Keratinocyte (primary cell): Measurements from ENCODE around the gene MYCL. TPM values are rescaled to one million over a fixed set of nuclear protein-coding genes. Genes with fewer than 3 reads are reported as not detected.

Experiments
- DNase-seq: peaks from one replicate; pipeline ENCODE4 v3.0.0-alpha.2; 2011; ENCODE audit warnings: low read depth, missing footprints, low spot score
- FAIRE-seq: peaks from 2 replicates; lab custom pipeline; 2011; peaks lifted over from hg19 to GRCh38; lab: Jason Lieb, UNC
- H2AFZ ChIP-seq: 2 replicates; pipeline ENCODE4 v1.6.0; 2012; ENCODE audit warnings: low read length, control low read depth, inconsistent platforms; ENCODE audit not compliant: control insufficient read depth
- H3K27ac ChIP-seq: 2 replicates; pipeline ENCODE4 v1.5.1; 2011; ENCODE audit warnings: low read length; ENCODE audit not compliant: control insufficient read depth, insufficient read depth
- H3K27me3 ChIP-seq: 3 replicates; pipeline ENCODE4 v1.6.0; 2011; ENCODE audit warnings: low read length; ENCODE audit not compliant: control insufficient read depth, insufficient read depth; ENCODE audit errors: extremely low read depth
- H3K36me3 ChIP-seq, 2 experiments: 2 replicates in 1 of 2; 3 replicates in 1 of 2; pipeline ENCODE4 v1.5.1; 2011; ENCODE audit warnings: low read length in 2 of 2, mild to moderate bottlenecking in 1 of 2; ENCODE audit not compliant: control insufficient read depth in 2 of 2, insufficient read depth in 2 of 2; ENCODE audit errors: extremely low read depth in 1 of 2
- H3K4me1 ChIP-seq: 3 replicates; pipeline ENCODE4 v1.5.1; 2011; ENCODE audit warnings: low read length; ENCODE audit not compliant: control insufficient read depth, insufficient read depth; ENCODE audit errors: extremely low read depth
- H3K4me2 ChIP-seq: 3 replicates; pipeline ENCODE4 v1.6.0; 2011; ENCODE audit warnings: low read depth, low read length; ENCODE audit not compliant: control insufficient read depth, insufficient read depth; ENCODE audit errors: extremely low read depth
- H3K4me3 ChIP-seq, 3 experiments: fragments of 200-600 bp in 1 of 3; sonication (generic) in 1 of 3; 2 replicates in 2 of 3; 3 replicates in 1 of 3; pipeline ENCODE4 v1.5.1; 2011 to 2016; ENCODE audit warnings: low read length in 3 of 3, mild to moderate bottlenecking in 3 of 3, control low read depth in 2 of 3, inconsistent platforms in 1 of 3, low read depth in 1 of 3, mixed read lengths in 1 of 3, mixed run types in 1 of 3, moderate library complexity in 1 of 3; ENCODE audit not compliant: control insufficient read depth in 2 of 3, insufficient read depth in 2 of 3; ENCODE audit errors: extremely low read depth in 1 of 3
- H3K79me2 ChIP-seq: 2 replicates; pipeline ENCODE4 v1.6.0; 2012; ENCODE audit warnings: low read length; ENCODE audit not compliant: control insufficient read depth, insufficient read depth
- H3K9ac ChIP-seq: 3 replicates; pipeline ENCODE4 v1.6.0; 2011; ENCODE audit warnings: low read length; ENCODE audit not compliant: control insufficient read depth, insufficient read depth; ENCODE audit errors: extremely low read depth
- H3K9me1 ChIP-seq: 3 replicates; pipeline ENCODE4 v1.6.0; 2011; ENCODE audit warnings: low read length; ENCODE audit not compliant: control insufficient read depth, insufficient read depth; ENCODE audit errors: extremely low read depth
- H3K9me3 ChIP-seq: 2 replicates; pipeline ENCODE4 v1.5.1; 2012; ENCODE audit warnings: low read depth, low read length; ENCODE audit not compliant: control insufficient read depth
- H4K20me1 ChIP-seq: 3 replicates; pipeline ENCODE4 v1.6.0; 2011; ENCODE audit warnings: low read length; ENCODE audit not compliant: control insufficient read depth, insufficient read depth; ENCODE audit errors: extremely low read depth
- CTCF ChIP-seq, 3 experiments: IDR thresholded peaks in 1 of 3; conservative IDR thresholded peaks in 1 of 3; optimal IDR thresholded peaks in 1 of 3; 2 replicates in 2 of 3; 3 replicates in 1 of 3; pipeline versions ENCODE3 to v1.5.1; 2011; ENCODE audit warnings: low read length in 3 of 3, mild to moderate bottlenecking in 3 of 3, moderate library complexity in 2 of 3, control low read depth in 1 of 3, inconsistent platforms in 1 of 3; ENCODE audit not compliant: insufficient read depth in 2 of 3; ENCODE audit errors: extremely low read depth in 1 of 3
- EZH2 ChIP-seq: IDR thresholded peaks from one replicate; pipeline ENCODE4 v1.6.1; 2012; ENCODE audit warnings: inconsistent platforms, mild to moderate bottlenecking, low read length, moderate library complexity
- dilution Hi-C: fragments of 300-500 bp; cut with MboI; formaldehyde crosslinking; loops from one replicate; pipeline ENCODE4 v1.7.0; 2020; ENCODE audit warnings: low sequenced_read_pairs; ENCODE audit not compliant: extremely low pct_ligation_motif_present
- polyA plus RNA-seq, 5 experiments: library from polyadenylated mRNA; depleted of rRNA in 3 of 5; stranded (reverse) in 3 of 5; stranded (forward) in 1 of 5; unstranded in 1 of 5; fragments of >200 nt; gene quantifications; 1 replicate in 1 of 5; 2 replicates in 3 of 5; 3 replicates in 1 of 5; pipeline versions ENCODE4 v1.2.1 to v1.2.3, GENCODE V29; 2011 to 2012; ENCODE audit warnings: missing spikeins in 2 of 5, low read depth in 1 of 5, low replicate concordance in 1 of 5

MYCL gene
- polyA plus RNA-seq, 1 donor (not counting 4 experiments of a cell fraction or from before 2014, with no cell fraction given): 5.4 TPM

GRCh38 chr1:39940980-39941871, 39.5 kb upstream of the MYCL start:
- H2AFZ ChIP-seq: no peak overlapping the region
- peaks cover 42% of the 10 kb centered on the region for H3K4me1 ChIP-seq
- FAIRE-seq (peak; percentile 23), DNase-seq (no peak)
- no peak overlapping the region for H3K4me3 ChIP-seq
- H3K9ac ChIP-seq: no peak overlapping the region
- H3K79me2 ChIP-seq: no peaks in the 10 kb centered on the region
- H3K36me3 ChIP-seq: no peaks in the 10 kb centered on the region
- no peaks in the 10 kb centered on the region for H3K9me3 ChIP-seq
- no peak overlapping the region for H3K4me2 ChIP-seq
- TF ChIP-seq CTCF (optimal IDR thresholded peaks at IDR 0.05 in 1 of 3, IDR thresholded peaks at IDR 0.05 in 1 of 3, conservative IDR thresholded peaks at IDR 0.05 in 1 of 3; ENCODE audit: extremely low read depth in 1 of 3, insufficient read depth in 2 of 3, low read length in 3 of 3): no peak
- TF ChIP-seq EZH2: no peak
- H3K27me3 ChIP-seq: no peaks in the 10 kb centered on the region
- H3K9me1 ChIP-seq: no peaks in the 10 kb centered on the region
- dilution Hi-C loops: no loop called here
- no peaks in the 10 kb centered on the region for H4K20me1 ChIP-seq
- no peak overlapping the region for H3K27ac ChIP-seq

DNA sequence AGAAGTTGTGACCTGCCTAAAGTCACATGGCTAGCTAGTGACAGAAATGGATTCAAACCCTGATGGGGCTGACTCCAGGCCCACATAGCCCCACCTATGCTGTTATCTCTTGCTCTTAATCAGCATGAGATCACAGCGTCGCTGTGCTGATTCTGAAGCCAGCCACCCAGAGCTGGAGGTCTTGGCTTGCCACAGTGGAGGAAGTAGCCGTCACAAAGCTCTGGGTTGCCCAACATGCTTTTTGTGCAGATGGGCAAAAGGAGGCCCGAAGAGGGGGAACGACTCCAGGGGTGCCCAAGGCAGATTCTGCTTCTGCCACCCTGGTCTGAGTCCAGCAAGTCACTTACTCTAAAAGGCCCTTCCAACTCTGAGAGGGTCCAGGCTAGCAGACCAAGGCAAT, 38.5 kb upstream of the MYCL start:
- Histone ChIP-seq H3K4me3 (no peak overlapping the region), H3K79me2 (no peaks in the 10 kb centered on the region), H3K4me1 (peaks cover 42% of the 10 kb centered on the region), H4K20me1 (no peaks in the 10 kb centered on the region), H3K27ac (no peak overlapping the region), H3K27me3 (no peaks in the 10 kb centered on the region), H3K36me3 (no peaks in the 10 kb centered on the region), H3K9me1 (no peaks in the 10 kb centered on the region), H2AFZ (peak overlapping the region; percentile 25), H3K9ac (no peak overlapping the region), H3K9me3 (no peaks in the 10 kb centered on the region), H3K4me2 (peak overlapping the region; percentile 4)
- DNase-seq: no peak
- FAIRE-seq: no peak
- dilution Hi-C loops: no loop called here
- TF ChIP-seq CTCF (optimal IDR thresholded peaks at IDR 0.05 in 1 of 3, IDR thresholded peaks at IDR 0.05 in 1 of 3, conservative IDR thresholded peaks at IDR 0.05 in 1 of 3; ENCODE audit: extremely low read depth in 1 of 3, insufficient read depth in 2 of 3, low read length in 3 of 3): no peak
- TF ChIP-seq EZH2: no peak
